HG03575 (cell line): ENCODE measurements around the gene ANKRA2.
"Not testable (repeated sequence)": the region's sequence is repeated elsewhere in the genome, so short reads cannot be mapped to it uniquely, and the experiment has no call there.

ENCODE experiments used
- ATAC-seq: cut with Tn5 transposase; IDR thresholded peaks from one replicate; pipeline ENCODE4 v1.9.1; 2021; ENCODE audit not compliant: unreplicated experiment, insufficient number of reproducible peaks, low FRiP score; ENCODE audit errors: extremely low read depth

Gene ANKRA2

DNA sequence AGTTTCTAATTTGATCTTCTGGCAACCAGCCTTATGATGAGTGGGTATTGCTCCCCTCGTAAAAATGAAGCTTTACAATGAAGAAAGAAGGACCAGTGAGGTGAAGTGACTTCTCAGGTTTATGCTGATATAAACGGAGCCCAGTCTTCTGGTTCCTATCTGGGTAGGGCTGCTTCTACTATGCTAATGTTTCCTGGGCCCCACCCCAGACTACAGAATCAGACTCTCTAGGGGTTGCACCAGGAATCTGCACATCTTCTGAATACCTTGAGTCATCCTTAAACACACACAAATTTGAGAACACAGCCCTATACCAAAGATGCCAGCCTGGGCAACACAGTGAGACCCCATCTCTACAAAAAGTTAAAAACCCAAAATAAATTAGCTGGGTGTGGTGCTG lies 51.0 kb downstream of the ANKRA2 start:
- no peak for ATAC-seq

DNA sequence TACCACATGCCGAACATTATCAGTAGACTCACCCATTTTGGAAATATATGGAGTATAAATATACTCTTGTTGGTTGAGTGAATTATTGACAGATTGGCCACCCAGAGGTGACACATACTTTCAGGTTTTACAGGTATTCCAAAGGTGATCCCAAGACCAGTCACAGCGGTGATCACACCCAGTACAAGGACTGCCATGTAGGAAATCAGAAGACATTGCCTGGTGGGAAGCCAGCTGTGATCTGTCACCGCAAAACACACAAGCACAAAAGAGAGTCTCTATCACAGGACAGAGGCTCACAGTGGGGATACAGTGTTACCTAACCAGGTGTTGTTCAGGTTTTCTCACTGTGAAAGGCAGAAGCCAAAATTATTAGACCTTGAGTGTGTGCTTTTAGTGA lies 51.4 kb downstream of the ANKRA2 start:
- ATAC-seq: no peak

DNA sequence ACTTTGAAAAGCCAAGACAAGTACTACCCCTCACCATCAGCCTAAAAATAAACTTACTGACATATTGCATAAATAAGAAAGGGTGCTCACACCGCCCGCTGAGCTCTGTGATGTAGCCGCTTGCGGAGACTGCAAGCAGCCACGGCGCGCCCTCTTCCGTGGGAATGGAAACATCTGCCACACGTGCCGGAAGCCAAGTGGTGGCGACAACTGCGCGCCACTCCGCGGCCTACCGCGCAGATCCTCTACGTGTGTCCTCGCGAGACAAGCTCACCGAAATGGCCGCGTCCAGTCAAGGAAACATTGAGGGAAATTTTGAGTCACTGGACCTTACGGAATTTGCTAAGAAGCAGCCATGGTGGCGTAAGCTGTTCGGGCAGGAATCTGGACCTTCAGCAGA lies 56.9 kb downstream of the ANKRA2 start:
- ATAC-seq: not testable (repeated sequence)

- ATAC-seq: no peak
Measured at GRCh38 chr5:73507062-73507461, 58.4 kb downstream of the ANKRA2 start.

GRCh38 chr5:73506459-73506955 lies 58.9 kb downstream of the ANKRA2 start:
- ATAC-seq: no peak
